ENCODE results near the gene OPTC.
"Not testable (repeated sequence)": the region's sequence is repeated elsewhere in the genome, so short reads cannot be mapped to it uniquely, and the experiment has no call there.

OPTC gene

GRCh38 chr1:203465146-203465798 is 28.7 kb upstream of the OPTC start:
- no peak overlapping the region for H3K4me3 ChIP-seq (ENCODE audit: low read depth, low read length)
- TF ChIP-seq CTCF (IDR thresholded peaks at IDR 0.05; ENCODE audit: low read depth, low read length) = no peak

GRCh38 chr1:203465948-203466347 is 28.0 kb upstream of the OPTC start:
- no peak for TF ChIP-seq CTCF (IDR thresholded peaks at IDR 0.05; ENCODE audit: low read depth, low read length)
- H3K4me3 ChIP-seq (ENCODE audit: low read depth, low read length) = no peak overlapping the region

- not testable (repeated sequence) for H3K4me3 ChIP-seq (ENCODE audit: low read depth, low read length)
Observed at GRCh38 chr1:203466906-203467549, 26.9 kb upstream of the OPTC start.

GRCh38 chr1:203467550-203467921 is 26.4 kb upstream of the OPTC start:
- no peak for TF ChIP-seq CTCF (IDR thresholded peaks at IDR 0.05; ENCODE audit: low read depth, low read length)
- no peak overlapping the region for H3K4me3 ChIP-seq (ENCODE audit: low read depth, low read length)

GRCh38 chr1:203468326-203468725 is 25.6 kb upstream of the OPTC start:
- no peak overlapping the region for H3K4me3 ChIP-seq (ENCODE audit: low read depth, low read length)
- no peak for TF ChIP-seq CTCF (IDR thresholded peaks at IDR 0.05; ENCODE audit: low read depth, low read length)

GRCh38 chr1:203470240-203470639 is 23.7 kb upstream of the OPTC start:
- H3K4me3 ChIP-seq (ENCODE audit: low read depth, low read length) = no peak overlapping the region
- TF ChIP-seq CTCF (IDR thresholded peaks at IDR 0.05; ENCODE audit: low read depth, low read length) = no peak

GRCh38 chr1:203471841-203472240 is 22.1 kb upstream of the OPTC start:
- H3K4me3 ChIP-seq (ENCODE audit: low read depth, low read length) = no peak overlapping the region

More at GRCh38 chr1:203471841-203472240, 22.1 kb upstream of the OPTC start:
- no peak for TF ChIP-seq CTCF (IDR thresholded peaks at IDR 0.05; ENCODE audit: low read depth, low read length)
